Hepatic stellate cell (primary cell): ENCODE measurements around the gene IL1R2.
"Not testable (repeated sequence)": the region's sequence is repeated elsewhere in the genome, so short reads cannot be mapped to it uniquely, and the experiment has no call there.

ENCODE experiments used
- DNase-seq: peaks from one replicate; pipeline ENCODE4 v3.0.0; 2011; ENCODE audit warnings: low spot score

IL1R2 gene

DNA sequence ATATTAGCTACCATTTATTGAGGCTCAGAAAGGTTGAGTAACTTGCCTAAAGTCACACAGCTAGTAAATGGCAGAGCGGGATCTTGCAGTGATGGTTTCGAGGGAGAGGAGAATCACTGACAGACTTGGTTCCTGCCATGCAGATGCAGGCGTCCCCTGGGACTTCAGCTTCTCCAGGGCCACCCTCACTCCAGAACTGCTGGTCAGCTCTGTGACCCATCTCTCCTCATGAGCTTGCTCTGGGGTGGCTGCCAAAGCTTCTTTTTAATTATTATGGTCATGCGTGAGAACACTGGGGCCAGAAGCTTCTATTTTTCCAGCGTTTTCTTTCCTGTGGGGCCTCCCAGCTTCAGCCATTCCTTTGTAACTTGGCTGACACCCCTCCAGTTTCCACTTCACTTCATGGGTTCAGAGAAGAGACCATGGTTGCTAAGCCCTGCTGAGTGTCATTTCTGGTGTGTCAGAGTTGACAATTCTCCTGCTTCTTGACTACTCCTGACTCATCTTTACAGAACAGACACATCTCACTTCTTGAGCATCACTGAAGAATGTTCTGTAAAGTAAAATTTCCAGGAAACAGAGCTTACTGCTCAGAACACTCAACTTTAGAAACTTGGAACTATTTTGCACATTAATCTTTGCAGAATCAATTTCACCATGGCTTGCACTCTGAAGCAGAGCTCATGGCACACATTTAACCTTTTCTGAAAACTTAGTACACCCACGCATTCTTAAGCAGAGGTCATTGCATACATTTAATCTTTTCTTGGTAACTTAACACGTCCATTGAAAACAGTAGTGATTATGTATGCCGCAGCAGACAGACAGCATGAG is 70.4 kb downstream of the IL1R2 start:
- peak; percentile 67 for DNase-seq

DNA sequence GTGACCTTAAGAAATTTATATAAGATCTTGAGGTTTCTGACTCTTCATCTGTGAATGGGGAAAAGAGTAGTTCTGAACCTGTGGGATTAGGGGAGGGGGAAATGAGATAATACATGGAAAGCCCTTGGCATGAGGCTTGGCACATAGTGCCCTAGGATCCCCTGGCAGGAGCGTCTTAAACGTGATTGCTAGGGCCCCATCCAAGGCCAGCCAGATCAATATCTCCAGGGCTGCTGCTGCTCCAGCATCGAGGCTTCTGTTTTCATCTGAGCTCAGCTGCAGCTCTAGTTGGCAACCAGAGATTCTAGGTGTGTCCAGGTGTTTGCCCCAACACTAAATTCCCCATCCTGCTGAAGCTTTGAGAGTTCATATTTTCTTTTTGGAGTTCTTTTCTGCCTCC is 71.0 kb downstream of the IL1R2 start:
- DNase-seq = no peak

DNA sequence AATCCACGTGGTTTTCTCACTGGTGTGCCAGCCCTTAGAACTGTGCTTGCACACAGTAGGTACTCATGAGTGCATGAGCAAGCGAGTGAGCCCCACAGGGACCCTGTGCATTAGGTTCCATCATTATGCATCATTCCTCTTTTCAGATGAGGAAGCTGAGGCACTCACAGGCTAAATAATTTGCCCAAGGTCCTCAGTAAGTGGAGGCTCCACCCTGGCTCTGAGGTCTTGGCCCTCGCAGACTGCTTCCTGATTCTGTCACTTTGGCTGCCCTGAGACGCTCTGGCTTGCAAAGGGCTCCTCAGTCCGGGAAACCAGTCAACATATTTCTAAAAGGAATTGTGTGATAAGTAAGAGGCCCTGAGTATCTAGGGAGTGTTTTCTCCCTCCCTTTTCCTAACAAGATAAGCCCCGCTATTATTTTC is 71.7 kb downstream of the IL1R2 start:
- DNase-seq = no peak

DNA sequence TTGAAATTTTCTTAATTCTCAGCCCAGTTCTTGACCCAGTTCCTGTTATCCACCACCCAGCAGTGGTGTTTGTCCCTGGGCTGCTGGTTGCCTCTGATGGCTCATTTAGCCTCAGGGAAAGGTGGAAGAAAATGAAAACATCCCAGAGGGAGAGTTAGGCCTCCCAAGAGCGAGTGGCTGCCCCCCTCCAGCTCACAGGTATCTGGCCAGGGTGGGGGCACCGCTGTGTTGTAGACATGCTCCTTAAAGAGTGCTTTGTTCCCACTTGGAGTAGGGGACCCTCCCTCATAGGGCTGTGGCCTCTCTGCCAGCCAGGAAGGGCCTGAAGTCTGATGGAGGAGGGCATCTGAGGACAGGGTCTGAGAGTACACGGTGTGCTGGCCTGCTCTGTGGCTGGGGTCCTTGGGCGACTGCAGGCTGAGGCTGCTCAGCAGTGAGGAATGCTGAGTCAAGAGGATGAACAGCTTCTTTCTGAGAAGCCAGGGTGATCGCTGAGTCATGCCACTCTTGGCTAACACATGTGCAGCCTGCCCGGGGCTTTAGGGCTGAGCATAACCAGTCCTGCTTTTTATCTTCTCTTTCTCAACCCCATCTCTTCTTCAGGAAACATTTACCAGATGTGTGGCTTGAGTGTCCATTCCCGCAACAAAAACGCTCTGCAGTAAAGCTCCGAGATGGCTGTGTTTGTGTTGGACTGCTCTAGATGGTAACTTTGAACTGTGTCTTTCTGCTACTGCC is 72.3 kb downstream of the IL1R2 start:
- peak; percentile 88 for DNase-seq

DNA sequence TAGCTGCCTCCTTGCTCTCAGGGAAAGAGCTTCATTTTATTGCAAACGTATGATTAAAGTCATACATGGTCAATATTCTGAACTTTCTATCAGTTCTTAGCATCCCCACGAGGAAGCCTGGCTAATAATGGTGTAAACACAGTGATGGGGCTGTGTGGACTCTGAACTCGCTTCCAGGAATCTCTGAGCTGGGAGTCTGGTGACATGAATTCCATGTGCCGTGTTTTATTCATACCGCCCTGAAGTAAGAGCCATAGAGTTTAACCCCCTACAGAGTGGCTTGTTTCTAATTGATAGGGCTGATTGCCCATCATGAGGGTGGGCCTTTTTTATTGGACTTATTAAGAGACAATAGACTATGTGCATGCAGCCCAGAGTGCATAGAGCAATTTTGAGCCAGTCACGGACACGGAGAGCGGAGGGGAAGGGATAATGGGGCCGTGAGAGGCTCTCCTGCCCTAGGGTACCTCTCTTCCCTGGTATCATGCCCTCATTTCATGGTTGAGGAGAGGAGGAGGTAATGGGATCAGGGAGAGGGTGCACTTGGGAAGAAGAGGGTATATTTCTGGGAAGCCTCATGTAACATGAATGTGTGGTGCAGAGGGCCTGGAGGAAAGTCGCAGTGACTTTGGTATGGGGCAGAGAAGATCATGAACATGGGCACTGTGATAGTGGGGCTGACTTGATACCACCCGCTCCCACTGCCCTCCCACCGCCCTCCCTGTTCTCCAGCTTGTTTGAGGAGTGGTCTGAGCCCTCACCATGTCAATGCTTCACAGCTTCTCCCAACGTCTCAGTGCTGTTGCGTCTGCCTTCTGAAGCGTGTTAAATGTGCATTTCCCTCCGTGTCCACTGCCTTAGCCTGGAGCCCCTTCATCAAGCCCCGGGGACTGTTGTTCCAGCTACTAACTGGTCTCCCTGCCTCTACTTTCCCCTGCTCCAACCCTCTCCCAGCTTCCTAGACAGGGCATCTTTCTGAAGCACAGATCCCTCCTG is 73.2 kb downstream of the IL1R2 start:
- DNase-seq = no peak

DNA sequence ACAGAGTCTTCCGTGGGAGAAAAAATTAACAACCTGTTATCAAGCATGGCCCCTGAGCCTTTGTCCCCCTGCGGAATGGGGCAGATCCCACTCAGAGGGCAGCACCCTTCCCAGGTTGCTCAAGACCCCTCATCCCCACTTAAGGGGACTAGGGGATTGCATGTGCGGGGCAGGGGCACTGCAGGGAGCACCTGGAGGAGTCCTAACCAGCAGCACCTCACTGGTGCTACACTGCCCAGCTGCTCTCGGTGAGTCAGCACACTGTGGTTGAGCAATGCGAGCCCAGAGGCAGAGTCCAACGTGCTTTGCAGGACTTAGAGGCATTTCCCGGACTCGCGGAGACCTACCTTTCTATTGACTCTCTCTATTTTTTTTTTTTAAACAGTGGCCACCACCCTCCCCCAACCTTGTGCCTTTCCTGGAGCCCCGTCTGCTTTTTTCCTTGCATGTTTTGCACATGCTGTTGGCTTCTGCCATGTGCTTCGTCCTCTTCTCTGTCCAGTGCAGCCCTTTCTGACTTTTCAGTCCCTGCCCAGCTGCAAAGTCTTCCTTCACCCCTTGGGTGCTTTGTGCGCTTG is 74.0 kb downstream of the IL1R2 start:
- DNase-seq = no peak

DNA sequence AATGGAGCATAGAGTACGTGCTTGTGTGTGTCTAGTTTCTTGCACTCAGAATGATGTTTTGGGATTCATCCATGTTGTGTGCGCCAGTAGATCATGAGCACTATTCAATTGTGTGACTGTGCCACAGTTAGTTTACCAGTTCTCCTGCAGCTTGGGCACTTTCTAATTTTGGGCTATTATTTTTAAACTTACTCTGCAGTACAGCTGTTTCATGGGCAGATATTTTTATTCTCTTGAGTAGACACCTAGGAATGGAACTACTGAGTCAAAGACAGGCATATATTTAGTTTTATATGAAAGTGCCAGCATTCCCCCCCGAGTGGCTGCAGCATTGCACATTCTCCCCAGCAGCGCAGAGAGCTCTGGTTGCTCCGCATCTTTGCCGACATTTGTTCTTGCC is 74.8 kb downstream of the IL1R2 start:
- no peak for DNase-seq

DNA sequence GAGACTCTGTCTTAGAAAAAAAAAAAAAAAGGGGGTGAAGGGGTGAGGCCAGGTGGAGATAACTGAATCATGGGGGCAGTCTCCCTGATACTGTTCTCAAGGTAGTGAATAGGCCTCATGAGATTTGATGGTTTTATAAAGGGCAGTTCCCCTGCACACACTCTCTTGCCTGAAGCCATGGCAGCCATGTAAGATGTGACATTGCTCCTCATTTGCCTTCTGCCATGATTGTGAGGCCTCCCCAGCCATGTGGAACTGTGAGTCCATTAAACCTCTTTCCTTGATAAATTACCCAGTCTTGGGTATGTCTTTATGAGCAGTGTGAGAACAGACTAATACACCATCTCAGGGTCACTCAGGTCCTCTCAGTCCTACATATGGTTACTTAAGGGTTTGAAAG is 76.4 kb downstream of the IL1R2 start:
- not testable (repeated sequence) for DNase-seq

DNA sequence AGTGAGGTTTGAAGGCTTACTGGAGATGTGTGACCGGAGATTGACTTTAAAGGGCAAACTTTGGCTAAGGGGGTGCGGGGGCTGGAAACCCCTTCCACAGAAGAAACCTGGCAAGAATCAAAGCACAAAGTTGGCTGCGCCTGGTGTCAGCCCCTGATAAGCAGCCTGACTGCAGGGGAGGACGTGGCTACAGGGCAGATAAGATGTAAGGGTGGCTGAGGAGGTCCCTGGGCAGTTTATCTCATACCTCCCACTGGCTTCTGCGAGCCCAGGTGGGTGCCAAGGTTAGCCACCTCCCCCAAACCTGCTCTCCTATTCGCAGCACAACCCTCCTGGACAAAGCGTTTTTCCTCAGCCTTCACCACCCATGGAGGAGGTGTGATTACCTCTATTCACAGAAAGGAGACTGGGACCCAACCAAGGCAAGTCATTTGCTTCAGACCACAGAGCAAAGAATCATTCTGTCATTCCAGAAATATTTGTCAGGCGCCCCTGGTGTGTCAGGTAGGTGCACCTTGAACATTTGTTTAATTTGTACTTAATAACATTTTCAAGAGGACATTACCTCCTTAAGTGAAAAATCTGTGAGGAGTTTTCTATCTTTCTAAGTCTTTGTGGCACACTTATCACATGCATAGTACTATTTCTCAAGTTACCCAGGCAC is 77.7 kb downstream of the IL1R2 start:
- no peak for DNase-seq

DNA sequence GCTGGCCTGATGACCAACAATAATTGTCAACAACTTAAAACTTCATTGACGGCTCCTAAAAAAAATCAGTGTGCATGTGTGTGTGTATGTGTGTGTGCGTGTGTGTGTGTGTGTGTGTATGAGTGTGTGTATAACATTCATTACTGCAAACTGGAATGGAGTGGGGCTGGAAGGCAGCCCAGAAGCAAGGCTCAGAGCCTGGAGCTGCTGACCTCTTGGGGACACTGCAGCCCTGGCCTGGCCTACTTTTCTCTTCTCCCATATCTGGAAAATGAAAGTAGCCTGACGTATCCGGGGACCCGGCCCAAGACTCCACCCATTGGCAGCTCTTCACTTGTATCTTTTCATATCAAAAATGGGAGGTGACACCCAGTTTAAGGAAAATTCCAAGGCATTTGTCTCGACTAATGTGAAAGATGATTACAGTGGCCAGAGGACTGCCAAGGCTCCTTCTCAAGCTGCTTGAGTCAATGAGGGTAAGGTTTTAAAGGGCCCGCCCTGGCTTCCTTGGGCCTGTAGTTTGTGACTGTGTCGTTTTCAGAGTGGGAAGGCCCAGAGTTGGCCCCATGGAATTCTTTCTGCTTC is 78.4 kb downstream of the IL1R2 start:
- DNase-seq = peak; percentile 74

DNA sequence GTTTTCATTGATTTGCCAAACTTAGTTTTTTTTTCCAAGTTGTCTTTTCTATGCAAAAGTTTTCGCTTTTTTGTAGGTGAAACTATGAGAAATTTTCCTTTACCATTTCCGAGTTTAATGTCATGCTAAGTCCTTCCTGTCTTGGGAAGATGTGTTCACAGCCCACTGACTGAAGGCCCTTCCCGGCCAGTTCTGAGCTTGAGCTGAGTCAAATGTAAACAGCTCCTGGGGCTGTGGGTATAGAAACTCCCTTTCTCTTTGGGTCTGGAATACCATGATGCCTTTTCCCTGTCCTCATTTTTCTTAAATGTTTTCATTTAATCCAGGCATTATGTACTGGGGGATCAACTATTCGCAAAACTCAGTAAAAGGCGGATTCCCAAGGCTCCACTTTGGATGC is 81.0 kb downstream of the IL1R2 start:
- DNase-seq = no peak

DNA sequence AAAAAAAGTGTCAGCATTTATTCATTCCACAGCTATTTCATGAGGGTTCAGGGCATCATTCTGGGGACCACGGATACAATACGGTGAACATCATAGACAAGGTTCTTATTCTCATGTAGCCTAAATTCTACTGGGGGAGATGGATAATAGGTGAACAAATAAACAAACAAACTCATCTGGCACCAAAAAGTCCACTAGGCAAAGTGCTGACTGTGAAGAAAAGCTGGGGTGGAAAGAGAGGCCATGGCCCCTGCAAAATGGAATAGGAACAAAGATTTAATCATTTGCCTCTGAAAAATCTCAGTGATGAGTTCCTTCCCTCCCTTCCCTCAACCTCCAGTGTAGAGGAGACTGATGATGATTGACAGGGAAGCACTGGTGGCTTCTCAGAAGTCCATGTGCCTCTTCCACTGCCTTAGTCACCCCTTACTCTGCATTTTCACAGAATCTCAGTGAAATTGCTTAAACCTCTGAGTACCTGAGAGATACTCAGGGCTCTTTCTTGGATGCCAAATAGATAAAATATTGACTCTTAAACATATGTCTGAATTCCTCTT is 81.5 kb downstream of the IL1R2 start:
- DNase-seq = no peak

DNA sequence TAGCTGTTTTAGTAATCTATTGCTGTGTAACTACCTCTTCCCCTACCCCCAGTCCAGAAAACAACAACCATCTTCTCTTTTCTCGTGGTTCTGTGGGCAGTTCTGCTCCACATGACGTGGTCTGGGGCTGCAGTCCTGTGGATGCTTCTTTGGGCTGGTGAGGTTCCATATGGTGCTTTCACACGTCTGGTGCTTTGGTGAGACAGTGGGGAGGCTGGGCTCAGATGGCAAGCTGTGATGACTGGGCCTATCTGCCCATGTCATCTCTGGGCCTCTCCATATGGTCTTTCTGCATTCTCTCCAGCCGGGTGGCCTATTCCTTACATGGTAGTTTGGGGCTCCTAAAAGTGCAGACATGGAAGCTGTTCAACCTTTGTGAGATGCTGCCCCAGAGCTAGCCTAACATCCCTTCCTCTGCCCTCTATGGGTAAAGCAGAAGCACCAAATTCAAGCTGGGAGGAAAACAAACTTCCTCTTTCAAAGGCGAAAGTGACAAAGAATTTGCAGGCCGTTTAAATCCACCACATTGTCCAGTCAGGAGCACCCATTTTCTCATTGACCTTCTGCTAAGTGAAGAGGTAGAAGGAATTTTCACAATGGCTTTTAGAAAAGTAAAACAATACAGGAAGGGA is 82.5 kb downstream of the IL1R2 start:
- DNase-seq = no peak

DNA sequence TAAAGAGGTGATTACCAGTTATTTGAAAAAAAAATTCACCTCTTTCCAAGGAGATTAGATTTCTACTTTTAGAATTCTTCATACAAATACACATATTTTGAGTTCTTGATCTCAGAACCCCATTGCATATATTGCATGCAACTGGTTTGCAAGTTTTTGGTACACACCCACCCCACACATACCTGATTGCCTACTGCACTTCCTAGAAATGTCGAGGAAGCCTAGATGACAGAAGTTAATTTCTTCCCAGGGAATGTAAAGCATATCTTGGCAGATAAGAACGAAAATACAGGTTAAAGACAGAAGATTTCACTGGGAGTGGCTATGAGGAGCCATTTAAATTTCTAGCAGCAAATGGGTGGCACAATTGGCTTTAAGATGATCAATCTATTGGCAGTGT is 83.7 kb downstream of the IL1R2 start:
- no peak for DNase-seq

DNA sequence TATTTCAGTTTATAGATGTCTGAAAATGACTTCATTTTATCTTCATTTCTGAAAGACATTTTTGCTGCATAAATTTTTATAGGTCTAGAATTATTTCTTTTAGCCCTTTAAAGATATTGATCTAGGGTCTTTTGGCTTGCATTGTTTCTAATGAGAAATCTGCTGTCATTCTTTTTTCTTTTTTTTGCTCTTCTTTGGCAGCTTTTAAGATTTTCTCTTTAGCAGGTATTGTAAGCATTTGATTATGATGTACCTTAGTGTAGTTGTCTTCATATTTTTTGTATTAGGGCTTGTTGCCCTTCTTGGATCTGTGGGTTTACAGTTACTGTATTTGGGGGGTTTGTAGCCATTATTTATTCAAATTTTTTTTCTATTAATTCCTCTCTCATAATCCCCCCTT is 84.8 kb downstream of the IL1R2 start:
- no peak for DNase-seq
